ENCODE data around the gene CHRM4.
A peak's percentile ranks its signal among the peaks of the same experiment; 100 is the strongest.

The CHRM4 gene

DNA sequence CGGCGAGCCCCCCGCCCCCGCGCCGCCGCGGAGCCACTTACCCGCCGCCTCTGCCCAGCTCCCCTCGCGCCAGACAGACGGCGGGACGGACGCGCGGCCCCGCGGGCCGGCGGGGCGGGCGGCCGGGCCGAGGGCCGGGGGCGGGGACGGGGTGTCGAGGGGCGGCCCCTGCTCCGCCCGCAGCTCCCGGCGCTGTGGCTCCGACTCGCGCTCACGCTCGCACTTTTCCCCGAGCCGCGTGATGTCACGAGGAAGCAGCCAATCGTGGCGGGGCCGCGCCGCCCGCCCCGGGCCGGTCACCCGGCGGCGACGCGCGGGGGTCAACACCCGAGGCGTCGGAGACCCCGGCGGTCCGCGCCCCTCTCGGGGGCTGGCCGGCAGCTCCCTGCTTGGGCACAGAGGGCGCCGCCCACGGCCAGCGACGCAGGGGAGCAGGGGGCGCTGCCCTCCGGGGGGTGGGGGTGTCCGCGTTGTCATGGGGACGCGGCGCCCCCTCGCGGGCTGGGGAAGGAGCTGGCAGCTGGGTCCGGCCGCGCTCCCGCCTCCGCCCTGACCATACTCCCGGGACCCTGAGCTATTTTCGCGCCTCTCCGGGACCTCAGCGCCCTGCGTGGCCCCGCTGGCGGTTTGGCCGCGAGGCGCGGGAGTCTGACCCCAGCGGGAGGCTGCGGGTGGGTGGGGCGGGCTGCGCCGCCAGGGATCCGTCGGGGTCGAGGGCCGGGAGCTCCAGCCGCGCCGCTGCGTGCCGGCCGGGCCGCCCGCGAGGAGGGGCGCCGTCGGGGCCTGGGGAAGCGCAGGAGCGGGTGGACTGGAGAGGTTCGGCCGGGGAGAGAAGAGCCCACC lies at the start of gene CHRM4:
Gene CHRM4, minus strand, starts transcription at position 199 of the 843 bp plus-strand sequence. CDS start 5,219 bp downstream, outside the sequence.
- DNase-seq = no peak

DNA sequence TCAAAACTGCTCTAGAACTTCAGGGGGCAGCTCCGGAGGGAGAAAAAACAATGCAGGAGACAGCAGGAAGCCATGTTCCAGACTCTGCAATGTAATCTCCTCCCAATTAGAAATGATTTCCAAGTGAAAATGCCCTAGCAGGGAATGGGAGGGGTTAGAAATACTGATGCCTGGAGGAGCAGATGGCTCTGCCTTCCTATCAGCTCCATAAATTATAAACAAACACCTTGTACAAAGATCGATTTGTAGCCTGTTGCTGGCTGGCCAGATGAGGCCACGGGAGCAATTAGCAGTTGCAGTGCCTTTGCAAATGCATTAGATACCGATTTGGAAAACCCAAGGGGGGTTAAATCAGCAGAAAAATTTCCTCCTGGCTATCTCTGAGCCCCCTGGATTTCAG lies 46.6 kb upstream of the CHRM4 start:
- DNase-seq = no peak

DNA sequence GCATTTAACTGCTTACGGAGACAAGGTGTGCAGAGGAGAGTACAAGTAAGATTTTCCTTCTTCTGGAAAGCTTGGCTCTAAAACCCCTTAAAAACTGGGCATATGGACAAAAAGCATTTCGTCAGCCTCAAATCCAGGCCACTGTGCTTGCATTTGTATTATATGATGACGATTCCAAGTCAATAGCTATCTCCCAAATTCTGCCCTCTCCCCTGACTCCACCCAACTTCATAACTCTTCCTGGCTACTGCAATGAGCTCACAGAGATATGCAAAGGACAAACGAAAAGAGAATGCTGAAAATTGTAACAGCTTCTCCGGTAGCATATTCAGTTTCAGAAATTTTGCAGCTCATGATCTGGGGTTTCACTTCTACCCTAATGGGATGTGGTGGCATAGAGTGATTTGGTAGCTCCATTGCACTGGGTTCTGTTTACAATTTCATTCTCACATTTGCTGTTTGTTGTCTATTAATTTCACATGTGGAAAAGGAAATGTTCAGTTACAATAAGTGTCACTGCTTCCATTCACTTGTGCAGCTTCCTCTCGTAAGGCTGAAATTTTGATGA lies 45.6 kb upstream of the CHRM4 start:
- DNase-seq = no peak

DNA sequence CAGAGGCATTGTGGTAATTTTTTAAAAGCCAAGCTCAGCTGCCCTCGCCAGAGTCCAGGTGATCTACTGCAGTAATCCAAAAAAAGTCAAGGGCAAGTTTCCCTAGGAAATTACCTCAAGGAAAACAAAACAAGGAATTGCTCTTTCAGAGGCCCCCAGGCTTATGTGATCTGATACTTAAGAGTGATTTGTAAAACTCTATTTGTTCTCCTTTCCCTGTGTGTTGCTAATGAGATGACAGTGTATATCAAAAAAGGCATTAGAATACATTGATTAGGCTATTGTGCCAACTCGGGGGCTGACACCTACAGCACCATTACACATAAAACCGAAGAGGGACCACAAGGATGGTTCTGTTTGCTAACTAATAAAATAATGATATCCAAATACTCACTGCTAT lies 44.5 kb upstream of the CHRM4 start:
- DNase-seq = no peak

DNA sequence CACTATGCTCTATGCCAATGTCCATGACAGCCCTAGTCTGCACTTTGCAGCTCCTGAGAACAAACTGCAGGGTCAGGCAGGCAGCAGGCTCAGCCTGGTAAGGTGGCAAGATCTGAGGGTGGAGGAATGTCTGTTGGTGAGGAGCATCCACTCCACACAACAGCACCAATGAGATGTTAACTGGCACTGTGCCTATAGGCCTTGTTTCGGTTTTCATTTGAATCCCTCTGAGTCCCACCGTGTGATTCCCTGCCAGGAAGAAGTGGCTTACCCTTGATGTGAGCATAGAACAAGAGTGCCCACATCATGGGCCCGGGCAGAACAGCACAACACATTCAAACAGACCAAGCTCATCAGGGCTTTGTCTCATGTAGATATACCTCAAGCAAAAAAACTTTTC lies 44.1 kb upstream of the CHRM4 start:
- DNase-seq = no peak

DNA sequence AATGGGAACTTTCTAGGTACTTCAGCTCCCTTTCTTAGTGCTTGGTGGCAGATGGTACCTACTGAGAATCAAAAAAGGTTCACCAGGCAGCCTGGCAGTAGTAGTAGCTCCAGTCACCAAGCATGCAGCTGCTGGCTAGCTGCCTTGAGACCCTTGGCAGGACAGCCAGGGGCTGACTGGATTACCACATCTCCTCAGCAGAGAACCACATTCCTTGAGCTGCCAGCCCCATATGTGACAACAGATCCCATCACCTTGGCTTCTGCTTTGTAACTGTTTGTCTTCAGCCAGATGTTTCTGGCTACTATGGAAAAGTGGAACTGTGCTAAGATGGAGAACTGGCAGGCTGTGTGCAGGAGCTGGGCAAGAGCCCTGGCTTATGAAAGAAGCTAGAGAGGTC lies 39.6 kb upstream of the CHRM4 start:
- peak in 1 of 2 donors; percentile 1 for DNase-seq

DNA sequence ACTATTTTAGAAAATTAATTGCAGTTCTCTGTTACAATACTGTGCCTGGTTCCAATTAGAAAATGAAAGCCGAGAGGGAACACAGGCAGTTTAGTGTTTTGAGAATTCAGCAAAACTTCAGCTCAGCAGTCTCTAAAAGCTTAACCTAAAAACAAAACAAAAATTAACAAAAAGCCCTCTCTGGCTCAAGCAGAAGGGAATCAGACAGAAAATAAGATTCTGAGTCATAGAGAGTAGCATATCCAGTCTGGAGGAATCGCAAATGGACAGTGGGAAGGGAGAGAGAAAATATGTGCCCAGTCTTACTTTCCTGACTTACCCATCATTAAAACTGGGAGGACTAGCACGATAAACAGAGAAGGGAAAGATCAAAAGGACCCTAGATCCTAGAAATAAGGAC lies 38.1 kb upstream of the CHRM4 start:
- DNase-seq = no peak

DNA sequence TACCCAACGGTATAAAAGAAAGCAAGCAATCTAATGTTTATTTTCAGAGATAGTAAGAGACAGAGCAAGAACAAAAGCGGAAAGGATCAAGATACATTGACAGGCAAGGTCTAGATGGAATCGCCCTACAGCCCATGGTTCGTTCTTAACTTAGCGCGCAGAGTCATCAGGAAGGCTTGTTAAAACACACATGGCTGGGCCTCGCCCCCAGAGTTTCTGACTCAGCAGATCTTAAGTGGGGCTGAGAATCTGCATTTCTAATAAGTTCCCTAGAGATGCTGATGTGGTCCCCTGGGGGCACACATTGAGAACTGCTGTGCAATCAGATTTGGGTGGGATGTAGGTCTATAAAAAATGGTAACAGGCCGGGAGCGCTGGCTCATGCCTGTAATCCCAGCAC lies 35.8 kb upstream of the CHRM4 start:
- no peak for DNase-seq

DNA sequence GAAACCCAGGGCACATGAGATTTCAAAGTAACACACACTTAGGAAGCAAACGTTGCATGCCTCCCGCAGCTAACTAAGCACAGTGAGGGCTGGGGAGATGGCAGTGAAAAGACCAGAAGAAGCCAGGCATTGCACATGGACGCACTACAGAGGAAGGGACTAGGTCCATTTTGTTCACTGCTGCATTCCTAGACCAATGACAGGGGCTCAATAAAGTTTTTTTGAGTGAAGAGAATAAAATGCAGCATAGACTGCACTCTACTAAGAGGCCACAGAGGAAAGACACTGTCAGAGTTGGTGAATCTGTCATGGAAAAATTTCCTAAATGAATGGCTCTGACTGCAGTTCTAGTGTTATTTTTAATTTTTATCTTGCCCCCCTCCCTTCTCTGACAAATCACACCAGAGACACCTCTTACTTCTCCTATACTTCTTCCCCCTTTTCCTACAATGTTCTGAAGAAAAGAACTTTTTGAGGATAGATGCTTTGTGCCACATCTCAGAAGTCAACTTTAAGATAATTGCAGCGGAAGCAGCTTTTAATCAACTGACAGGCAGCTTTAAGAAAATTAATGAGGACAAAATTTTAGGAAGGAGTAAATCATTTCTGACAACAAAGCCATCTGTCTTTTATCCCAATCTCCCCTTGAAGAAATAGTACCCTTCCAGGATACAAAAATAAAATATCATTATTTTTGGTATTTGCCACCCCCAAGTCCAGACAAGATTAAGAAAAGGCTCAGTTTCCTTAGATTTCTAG lies 34.8 kb upstream of the CHRM4 start:
- no peak for DNase-seq

DNA sequence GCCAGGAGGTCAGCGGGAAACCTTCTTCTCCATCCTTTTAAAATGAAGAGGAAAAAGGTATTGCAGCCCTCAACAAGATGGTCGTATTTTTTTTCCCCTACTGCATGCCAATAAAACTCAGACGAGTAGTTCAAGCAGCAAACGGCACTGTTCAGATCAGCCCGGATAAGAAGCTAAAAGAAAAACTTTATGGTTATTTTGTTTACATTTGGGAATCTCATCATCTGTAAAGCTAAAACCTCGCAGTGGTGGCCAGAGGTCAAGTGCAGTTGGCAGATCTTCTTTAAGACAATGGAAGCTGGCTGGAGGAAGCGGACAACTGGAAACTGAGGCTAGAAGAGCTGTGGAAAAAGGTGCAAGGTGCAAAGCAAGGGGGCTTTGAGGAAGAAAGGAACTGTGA lies 31.0 kb upstream of the CHRM4 start:
- DNase-seq = no peak

DNA sequence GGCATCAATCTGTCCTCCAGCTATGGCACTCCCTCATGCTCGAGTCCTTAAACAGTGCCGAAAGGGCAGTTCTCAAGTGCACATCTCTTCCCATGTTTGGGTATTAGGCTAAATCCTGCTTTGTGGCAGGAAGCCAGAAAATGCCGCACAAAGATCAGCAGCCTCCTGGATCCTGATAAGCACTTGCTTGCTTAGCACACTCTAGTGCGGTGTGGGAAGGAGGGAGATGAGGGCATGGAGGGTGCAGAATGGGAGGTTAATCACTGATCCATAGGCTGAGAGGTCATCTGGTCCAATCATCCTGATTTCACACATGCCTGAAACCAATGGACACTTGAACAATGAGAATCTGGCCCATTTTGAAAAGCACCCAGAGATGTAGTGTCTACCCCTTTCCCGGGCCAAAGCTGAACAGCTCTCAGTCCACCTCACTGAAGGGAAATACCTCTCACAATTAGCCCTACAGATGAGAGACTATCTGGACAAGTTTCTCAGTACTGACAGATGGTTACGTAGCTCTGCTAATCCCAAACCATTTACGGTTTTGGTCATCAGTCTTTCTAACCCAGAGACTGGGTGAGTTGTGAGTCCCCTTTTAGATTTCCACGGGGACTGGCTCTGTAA lies 29.8 kb upstream of the CHRM4 start:
- no peak for DNase-seq

DNA sequence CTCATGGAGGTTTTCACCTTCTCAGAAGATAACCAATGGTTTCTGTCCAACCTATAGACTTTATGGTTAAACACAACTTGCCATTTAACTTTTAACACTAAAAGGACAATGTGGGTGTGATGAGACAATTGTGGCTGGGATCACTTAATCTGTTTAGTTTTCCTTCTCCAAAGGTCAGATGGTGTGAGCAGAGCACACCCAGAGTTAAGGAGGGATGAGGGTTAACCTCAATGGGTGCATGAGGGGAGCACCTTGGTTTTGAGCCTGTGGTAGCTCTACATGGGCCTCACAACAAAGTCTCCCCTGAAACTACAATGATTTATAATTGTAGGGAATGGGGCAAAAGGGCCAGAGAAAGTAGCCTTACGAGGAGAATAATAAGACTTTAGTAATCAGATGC lies 28.9 kb upstream of the CHRM4 start:
- DNase-seq = no peak

DNA sequence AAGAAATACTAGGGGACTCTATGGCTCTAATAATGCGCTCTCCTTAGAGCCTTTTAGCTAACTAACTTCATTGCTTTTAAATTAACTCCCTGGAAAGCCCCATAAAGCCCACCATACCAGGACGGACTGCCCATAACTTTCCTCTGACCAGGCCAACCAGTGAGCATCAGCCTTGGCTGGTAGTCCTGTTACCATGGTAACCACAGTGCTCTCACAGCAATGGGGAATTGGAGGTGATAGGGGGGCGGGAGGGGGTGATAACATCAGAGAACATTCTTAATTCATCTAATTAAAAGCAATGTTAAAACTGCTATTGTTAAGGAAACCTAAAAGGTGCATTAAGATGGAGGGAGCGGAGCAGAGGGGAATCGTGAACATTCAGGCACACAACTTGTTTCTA lies 27.2 kb upstream of the CHRM4 start:
- no peak for DNase-seq

DNA sequence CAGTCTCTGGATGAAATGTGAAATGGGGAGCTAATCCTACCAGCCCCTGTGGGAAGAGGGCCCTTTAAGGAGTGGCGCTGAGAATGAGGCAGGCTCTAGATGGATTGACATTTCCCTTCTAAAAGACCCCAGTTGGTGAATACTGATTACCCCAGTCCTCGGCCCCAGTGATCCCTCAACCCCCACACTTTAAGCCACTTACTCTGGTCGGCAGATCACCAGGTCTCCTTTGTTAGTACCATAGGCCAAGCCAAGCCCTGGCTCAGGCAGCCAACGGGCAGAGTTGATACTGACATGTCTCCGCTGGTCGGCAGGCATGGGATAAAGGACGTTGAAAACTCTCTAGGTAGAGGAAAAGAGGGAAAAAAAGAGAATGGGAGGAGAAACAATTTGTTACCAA lies 26.1 kb upstream of the CHRM4 start:
- no peak for DNase-seq

DNA sequence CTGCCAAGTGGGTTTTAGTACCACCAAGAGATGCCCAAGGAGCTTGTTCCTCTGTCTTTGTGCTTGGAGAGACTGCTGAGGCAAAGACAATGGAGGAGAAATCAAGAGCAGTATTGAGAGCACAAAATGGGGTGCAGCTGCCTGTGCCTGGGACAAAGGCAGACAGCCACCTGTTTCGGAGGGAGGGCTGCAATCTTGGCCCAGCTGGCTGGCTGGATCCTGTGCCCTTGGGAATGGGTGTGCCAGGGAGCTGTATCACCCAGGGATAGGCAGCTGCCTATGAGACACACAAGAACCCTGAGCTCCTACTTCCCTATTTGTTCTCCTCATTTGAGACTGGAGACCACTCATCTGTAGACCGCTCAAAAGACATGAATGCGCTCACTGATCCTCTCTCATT lies 23.3 kb upstream of the CHRM4 start:
- DNase-seq = no peak

DNA sequence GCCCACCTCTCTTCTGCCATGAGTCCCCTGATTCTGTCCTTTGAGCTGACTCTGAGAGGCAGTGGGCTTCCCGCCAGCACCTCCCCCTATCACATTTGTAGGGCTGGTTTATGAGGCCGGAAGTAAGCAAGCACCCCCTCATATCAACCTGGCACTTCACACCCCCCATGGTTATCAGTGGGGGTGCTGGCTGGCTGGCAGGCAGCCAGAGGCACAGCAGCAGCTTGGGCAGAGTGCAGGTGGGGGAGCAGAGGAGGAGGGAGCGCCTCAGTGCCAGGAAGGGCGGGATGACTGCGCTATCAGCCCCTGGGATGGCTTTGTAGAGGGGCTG lies 22.9 kb upstream of the CHRM4 start:
- DNase-seq = no peak

DNA sequence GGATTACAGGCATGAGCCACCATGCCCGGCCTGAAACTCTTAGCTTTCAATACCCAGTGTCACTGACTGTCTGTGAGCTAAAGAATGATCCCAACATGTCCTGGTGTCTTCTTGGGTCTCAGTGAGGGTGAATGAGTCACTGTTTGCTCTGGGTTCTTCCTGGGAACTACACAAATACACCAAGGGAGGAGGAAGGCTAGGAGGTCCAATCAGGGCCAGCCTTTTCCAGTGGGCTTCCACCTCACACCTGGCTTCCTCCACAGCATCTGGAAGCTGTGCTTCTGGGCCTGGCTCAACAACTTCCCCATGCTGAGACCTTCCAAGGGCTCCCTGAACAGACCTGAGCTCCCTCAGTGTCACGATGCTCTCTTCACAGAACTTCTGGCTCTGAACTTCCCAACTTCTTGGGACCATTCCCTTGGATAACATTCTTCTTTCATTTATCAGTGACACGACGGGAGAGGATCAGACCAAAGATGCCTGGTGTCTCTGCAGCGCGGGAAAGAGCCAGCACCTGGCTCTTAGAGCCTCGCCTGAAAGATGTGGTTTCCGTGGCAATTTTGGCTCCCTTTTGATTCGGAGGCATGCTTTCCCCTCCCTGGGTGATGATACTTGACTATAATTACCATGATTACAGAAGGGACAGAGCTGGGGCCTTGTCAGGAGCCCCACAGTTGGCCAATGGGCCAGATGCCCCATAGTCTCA lies 22.3 kb upstream of the CHRM4 start:
- no peak for DNase-seq

DNA sequence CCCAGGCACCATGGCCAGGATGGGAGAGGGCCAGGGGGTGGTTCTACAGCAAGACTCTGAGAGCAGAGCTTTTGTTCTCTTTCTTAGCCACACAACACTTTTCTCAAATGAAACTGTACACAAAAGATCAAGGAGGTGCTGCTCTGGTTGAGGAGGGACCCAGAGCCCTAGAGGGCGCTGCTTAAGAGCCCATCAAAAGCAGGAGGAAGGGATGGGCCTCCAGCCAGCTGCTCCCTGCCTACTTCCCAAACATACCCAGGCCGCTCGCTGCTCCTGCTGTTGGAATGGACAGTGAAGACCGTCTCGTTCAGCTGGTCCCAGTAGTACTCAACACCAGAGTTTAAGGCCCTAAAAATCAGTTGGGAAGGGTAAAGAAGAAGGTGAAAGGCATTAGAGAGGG lies 18.4 kb upstream of the CHRM4 start:
- no peak for DNase-seq

DNA sequence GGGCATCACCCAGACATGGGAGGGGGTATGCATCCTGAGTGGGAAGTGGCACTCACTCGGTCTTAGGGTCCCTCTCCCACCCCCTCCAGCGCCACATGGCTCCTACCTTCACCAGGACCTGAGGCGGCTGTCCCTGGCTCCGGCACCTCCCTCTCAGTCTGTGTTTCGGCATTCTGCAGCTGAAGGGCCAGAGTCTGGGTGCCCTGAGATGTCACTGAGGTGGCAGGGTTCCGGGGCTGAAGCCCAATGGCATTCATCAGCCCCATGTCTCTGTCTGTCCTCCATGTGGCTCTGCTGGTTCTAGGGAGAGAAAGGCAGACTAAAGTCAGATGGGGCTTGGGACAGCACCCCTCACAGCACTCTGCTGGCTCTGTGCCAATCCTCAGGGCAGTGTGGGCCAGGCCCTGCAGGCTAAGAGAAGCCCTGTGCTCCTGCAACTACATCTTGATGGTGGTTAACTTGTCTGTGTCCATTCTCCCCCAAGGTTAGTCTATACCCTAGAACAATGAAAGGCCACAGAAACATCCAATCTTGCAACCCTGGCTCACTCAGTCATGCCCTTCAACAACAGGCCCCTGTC lies 16.9 kb upstream of the CHRM4 start:
- DNase-seq = no peak

DNA sequence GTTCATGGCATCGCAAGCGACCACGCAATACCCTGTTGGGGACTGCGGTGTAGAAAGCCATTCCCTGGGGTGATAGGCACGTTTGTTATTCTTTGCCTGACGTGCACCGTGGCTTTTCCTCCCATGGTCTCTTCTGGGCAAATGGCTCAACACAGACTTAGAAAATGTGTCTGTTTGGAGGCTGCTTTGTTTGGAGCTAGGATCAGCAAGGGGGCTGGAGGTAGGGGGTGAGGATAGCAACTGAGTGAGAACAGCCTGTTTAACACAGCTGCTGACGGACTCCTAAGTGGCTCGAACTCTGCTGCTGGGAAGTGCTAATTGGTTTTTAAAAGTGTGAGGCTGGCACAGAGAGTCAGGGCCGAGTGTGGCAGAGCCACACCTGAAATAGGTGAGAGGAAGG lies 16.1 kb upstream of the CHRM4 start:
- DNase-seq = no peak

DNA sequence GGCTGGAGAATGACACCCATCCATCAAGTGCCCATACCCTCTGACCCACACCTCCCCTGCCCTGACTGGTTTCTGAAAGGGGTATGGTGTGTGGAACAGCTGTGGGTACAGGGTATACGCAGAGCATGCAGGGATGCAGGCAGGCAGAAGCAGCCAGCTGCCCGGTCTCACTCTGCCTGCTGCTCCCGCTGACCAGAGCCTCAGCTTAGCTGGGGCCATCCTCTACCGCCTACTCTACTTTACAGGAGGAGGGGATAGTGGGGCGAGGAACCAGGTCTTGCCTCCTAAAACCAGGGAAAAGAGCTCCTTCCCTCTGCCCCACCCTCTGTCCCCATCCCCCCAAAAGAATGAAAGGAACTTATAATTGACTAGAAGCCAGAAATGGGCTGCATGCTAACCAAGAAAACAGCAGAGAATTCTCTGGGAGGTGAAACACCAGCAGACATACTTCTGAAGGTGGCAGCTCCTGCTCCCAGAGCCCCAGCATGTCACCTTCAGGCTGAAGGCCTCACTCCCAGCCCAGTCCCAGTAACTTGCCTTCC lies 13.0 kb upstream of the CHRM4 start:
- no peak for DNase-seq
